Panc1 (cell line): Measurements from ENCODE around the gene RDX. TPM values are rescaled to one million over a fixed set of nuclear protein-coding genes. Genes with fewer than 3 reads are reported as not detected.

Experiments
- ATAC-seq: fragments of 200-7000 bp; cut with Tn5 transposase; 2 replicates; pipeline ENCODE4 v1.9.1; 2020; ENCODE audit warnings: mild to moderate bottlenecking, moderate library complexity
- BruUV-seq: library from RNA; stranded (reverse); fragments of 400-500 nt; replicated peaks from 2 replicates; lab custom pipeline; 2021; lab: Mats Ljungman, UMichigan
- CTCF ChIA-PET: fragments of 300-600 bp; sonication (Branson Sonifier 250); formaldehyde crosslinking; loops from one replicate; lab custom pipeline; 2022; ENCODE audit warnings: antibody characterized with exemption; lab: Charles Lee
- POLR2A ChIA-PET: fragments of 300-600 bp; sonication (Branson Sonifier 250); formaldehyde crosslinking; loops from one replicate; lab custom pipeline; 2022; ENCODE audit warnings: antibody characterized with exemption; lab: Charles Lee
- DNase-seq: peaks from one replicate; pipeline ENCODE4 v3.0.0-alpha.2; 2010; ENCODE audit warnings: low read depth, low spot score
- H3K27ac ChIP-seq: 2 replicates; pipeline ENCODE4 v1.5.1; 2011; ENCODE audit warnings: mild to moderate bottlenecking, low read length, inconsistent platforms
- H3K27me3 ChIP-seq: fragments of 200-500 bp; sonication (Bioruptor generic); 2 replicates; pipeline ENCODE4 v1.6.0; 2014; ENCODE audit warnings: low read length, inconsistent platforms; ENCODE audit not compliant: control insufficient read depth, insufficient read depth
- H3K36me3 ChIP-seq: fragments of 200-500 bp; sonication (Bioruptor generic); 2 replicates; pipeline ENCODE4 v1.5.1; 2014; ENCODE audit warnings: inconsistent platforms, mild to moderate bottlenecking, low read length, moderate library complexity; ENCODE audit not compliant: control insufficient read depth, insufficient read depth
- H3K4me1 ChIP-seq: 2 replicates; pipeline ENCODE4 v1.5.1; 2011; ENCODE audit warnings: inconsistent platforms, mild to moderate bottlenecking, low read length, moderate library complexity; ENCODE audit not compliant: control insufficient read depth, insufficient read depth
- H3K4me3 ChIP-seq, 2 experiments: 2 replicates each; pipeline ENCODE4 v1.5.1; 2011 to 2012; ENCODE audit warnings: low read depth in 2 of 2, low read length in 2 of 2, mild to moderate bottlenecking in 2 of 2, inconsistent platforms in 1 of 2, moderate library complexity in 1 of 2
- H3K9me3 ChIP-seq: fragments of 200-500 bp; sonication (Bioruptor generic); 2 replicates; pipeline ENCODE4 v1.5.1; 2014; ENCODE audit warnings: low read depth, mild to moderate bottlenecking, inconsistent platforms, low read length, moderate library complexity; ENCODE audit not compliant: control insufficient read depth, insufficient read depth
- POLR2AphosphoS5 ChIP-seq: IDR thresholded peaks from 2 replicates; pipeline ENCODE4 v1.6.1; 2012; ENCODE audit warnings: mild to moderate bottlenecking, low read depth, low read length, moderate library complexity
- REST ChIP-seq, 2 experiments: IDR thresholded peaks; 2 replicates each; pipeline ENCODE4 v1.6.1; 2011 to 2012; ENCODE audit warnings: low read depth in 2 of 2, control low read depth in 1 of 2, low read length in 1 of 2, mild to moderate bottlenecking in 1 of 2, moderate library complexity in 1 of 2; ENCODE audit not compliant: insufficient read depth in 1 of 2
- SIN3A ChIP-seq: IDR thresholded peaks from 2 replicates; pipeline ENCODE4 v1.6.1; 2012; ENCODE audit warnings: low read depth, mild to moderate bottlenecking, low read length, moderate library complexity, borderline replicate concordance; ENCODE audit not compliant: insufficient read depth
- TCF7L2 ChIP-seq: IDR thresholded peaks from 2 replicates; pipeline ENCODE4 v1.6.1; 2011; ENCODE audit warnings: mild to moderate bottlenecking, low read depth, low read length, inconsistent platforms
- in situ Hi-C: cut with HindIII; loops from 2 replicates; pipeline ENCODE4 v1.10.0; 2016; ENCODE audit warnings: low sequenced_read_pairs, low pct_unique_long_range_greater_than_20kb
- intact Hi-C: fragments of 100-400 bp; cut with micrococcal nuclease; formaldehyde crosslinking; loops from one replicate; pipeline ENCODE4 v1.10.0; 2022; ENCODE audit not compliant: unreplicated experiment
- total RNA-seq: library from RNA; stranded (reverse); gene quantifications from one replicate; pipeline ENCODE4 v1.2.1, GENCODE V29; 2021; ENCODE audit not compliant: unreplicated experiment
- TF ChIP-seq, protein P1 (sequence below): fragments of 450-650 bp; IDR thresholded peaks from 2 replicates; pipeline ENCODE4 v1.5.1; 2017; ENCODE audit warnings: mild to moderate bottlenecking

Gene RDX
- total RNA-seq, 1 experiment from 2014 or later: 200 TPM

GRCh38 chr11:110179064-110179463 is 117.3 kb downstream of the RDX start:
- H3K27me3 ChIP-seq: no peaks in the 10 kb centered on the region
- intact Hi-C loops (no loop called here), in situ Hi-C loops (no loop called here)
- H3K36me3 ChIP-seq: no peaks in the 10 kb centered on the region
- no peak overlapping the region for H3K4me3 ChIP-seq
- ATAC-seq (no peak), DNase-seq (no peak)
- ChIA-PET CTCF (no interaction called here), POLR2A (interaction anchor here (0.6 kb wide), 1 partner anchor 1264 kb away, joined by 5 read pairs; no protein-coding TSS in a partner anchor)
- H3K4me1 ChIP-seq: no peaks in the 10 kb centered on the region; the same call in 1 of the 2 replicates
- no peak overlapping the region for H3K27ac ChIP-seq
- H3K9me3 ChIP-seq: no peaks in the 10 kb centered on the region
- TF ChIP-seq REST (IDR thresholded peaks at IDR 0.05; ENCODE audit: insufficient read depth in 1 of 2, low read depth in 2 of 2, low read length in 1 of 2) (no peak), POLR2AphosphoS5 (no peak), SIN3A (no peak), TCF7L2 (no peak)
- TF ChIP-seq, protein P1, sequence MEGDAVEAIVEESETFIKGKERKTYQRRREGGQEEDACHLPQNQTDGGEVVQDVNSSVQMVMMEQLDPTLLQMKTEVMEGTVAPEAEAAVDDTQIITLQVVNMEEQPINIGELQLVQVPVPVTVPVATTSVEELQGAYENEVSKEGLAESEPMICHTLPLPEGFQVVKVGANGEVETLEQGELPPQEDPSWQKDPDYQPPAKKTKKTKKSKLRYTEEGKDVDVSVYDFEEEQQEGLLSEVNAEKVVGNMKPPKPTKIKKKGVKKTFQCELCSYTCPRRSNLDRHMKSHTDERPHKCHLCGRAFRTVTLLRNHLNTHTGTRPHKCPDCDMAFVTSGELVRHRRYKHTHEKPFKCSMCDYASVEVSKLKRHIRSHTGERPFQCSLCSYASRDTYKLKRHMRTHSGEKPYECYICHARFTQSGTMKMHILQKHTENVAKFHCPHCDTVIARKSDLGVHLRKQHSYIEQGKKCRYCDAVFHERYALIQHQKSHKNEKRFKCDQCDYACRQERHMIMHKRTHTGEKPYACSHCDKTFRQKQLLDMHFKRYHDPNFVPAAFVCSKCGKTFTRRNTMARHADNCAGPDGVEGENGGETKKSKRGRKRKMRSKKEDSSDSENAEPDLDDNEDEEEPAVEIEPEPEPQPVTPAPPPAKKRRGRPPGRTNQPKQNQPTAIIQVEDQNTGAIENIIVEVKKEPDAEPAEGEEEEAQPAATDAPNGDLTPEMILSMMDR: no peak
- BruUV-seq: no TSS peak

DNA sequence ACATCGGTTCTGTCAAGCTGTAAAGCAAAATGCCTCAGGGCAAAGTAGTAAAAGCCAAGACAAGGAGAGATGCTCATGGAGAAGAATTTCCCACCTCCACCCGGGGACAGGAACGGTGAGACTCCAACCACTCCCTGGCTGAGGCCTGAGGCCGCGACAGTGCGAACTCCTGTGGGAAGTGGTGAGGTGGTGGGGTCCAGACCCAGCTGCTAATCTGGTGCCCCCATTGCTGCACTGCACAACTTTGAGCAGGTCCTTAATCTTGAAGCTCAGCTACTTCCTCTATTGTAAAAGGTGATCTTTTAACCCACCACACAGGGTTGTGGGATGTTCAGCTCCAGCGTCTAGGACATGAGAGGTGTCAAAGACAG is 119.3 kb downstream of the RDX start:
- no peaks in the 10 kb centered on the region for H3K9me3 ChIP-seq
- no peaks in the 10 kb centered on the region; the same call in 1 of the 2 replicates for H3K4me1 ChIP-seq
- ChIA-PET POLR2A (no interaction called here), CTCF (no interaction called here)
- H3K27ac ChIP-seq: no peak overlapping the region
- ATAC-seq (no peak), DNase-seq (no peak)
- intact Hi-C loops: no loop called here
- no TSS peak for BruUV-seq
- H3K36me3 ChIP-seq: no peaks in the 10 kb centered on the region
- no peaks in the 10 kb centered on the region for H3K27me3 ChIP-seq
- TF ChIP-seq, protein P1: no peak
- no peak for TF ChIP-seq TCF7L2
- TF ChIP-seq POLR2AphosphoS5: no peak
- no peak for TF ChIP-seq SIN3A
- no peak for TF ChIP-seq REST (IDR thresholded peaks at IDR 0.05; ENCODE audit: insufficient read depth in 1 of 2, low read depth in 2 of 2, low read length in 1 of 2)
- no peak overlapping the region for H3K4me3 ChIP-seq
- in situ Hi-C loops: no loop called here
